H1 (cell line): Measurements from ENCODE around the gene LRRC37A. TPM values are rescaled to one million over a fixed set of nuclear protein-coding genes. Genes with fewer than 3 reads are reported as not detected.

Source experiments
- ASH2L ChIP-seq: fragments of 200-600, 300-600 bp; sonication (generic); IDR thresholded peaks from one replicate; pipeline ENCODE4 v1.7.1; 2017; ENCODE audit warnings: low read length
- EGR1 ChIP-seq: IDR thresholded peaks from 2 replicates; pipeline ENCODE4 v1.6.1; 2011; ENCODE audit warnings: low read depth, low read length, borderline replicate concordance
- FOSL1 ChIP-seq: IDR thresholded peaks from 2 replicates; pipeline ENCODE4 v1.6.1; 2011; ENCODE audit warnings: mild to moderate bottlenecking, low read depth, low read length, moderate library complexity; ENCODE audit not compliant: insufficient read depth
- GABPA ChIP-seq: IDR thresholded peaks from 2 replicates; pipeline ENCODE4 v1.6.1; 2011; ENCODE audit warnings: mild to moderate bottlenecking, low read length, moderate library complexity, borderline replicate concordance; ENCODE audit not compliant: insufficient read depth
- KDM4A ChIP-seq: IDR thresholded peaks from one replicate; pipeline ENCODE4 v1.7.1; 2012; ENCODE audit warnings: low read depth, mild to moderate bottlenecking, moderate library complexity, low read length, inconsistent platforms; ENCODE audit not compliant: severe bottlenecking
- KDM5A ChIP-seq: fragments of 200-600 bp; IDR thresholded peaks from 2 replicates; pipeline ENCODE4 v1.7.1; 2012; ENCODE audit warnings: mild to moderate bottlenecking, low read length, inconsistent platforms, mixed read lengths
- NRF1 ChIP-seq: IDR thresholded peaks from 2 replicates; pipeline ENCODE4 v1.6.1; 2011; ENCODE audit warnings: mild to moderate bottlenecking, low read depth, low read length, improper control_type of control experiment
- POU5F1 ChIP-seq: IDR thresholded peaks from 2 replicates; pipeline ENCODE4 v1.6.1; 2011; ENCODE audit warnings: low read depth, mild to moderate bottlenecking, low read length, moderate library complexity
- RNF2 ChIP-seq: fragments of 200-900, 300-1000 bp; sonication (generic); IDR thresholded peaks from 2 replicates; pipeline ENCODE4 v1.7.1; 2016; ENCODE audit warnings: borderline replicate concordance, low read depth, mild to moderate bottlenecking, antibody characterized with exemption, low read length; ENCODE audit not compliant: poor library complexity, severe bottlenecking; ENCODE audit errors: missing control alignments
- RXRA ChIP-seq: IDR thresholded peaks from 2 replicates; pipeline ENCODE4 v1.6.1; 2011; ENCODE audit warnings: low read depth, mild to moderate bottlenecking, low read length, moderate library complexity; ENCODE audit not compliant: insufficient read depth
- SAP30 ChIP-seq: fragments of 300-600 bp; sonication (generic); IDR thresholded peaks from 2 replicates; pipeline ENCODE4 v1.7.1; 2012; ENCODE audit warnings: low read length, moderate library complexity, mild to moderate bottlenecking, inconsistent platforms; ENCODE audit not compliant: insufficient read depth, insufficient replicate concordance
- SIRT6 ChIP-seq: IDR thresholded peaks from one replicate; pipeline ENCODE4 v1.7.1; 2012; ENCODE audit warnings: low read length, inconsistent platforms
- SIX5 ChIP-seq: IDR thresholded peaks from 2 replicates; pipeline ENCODE4 v1.6.1; 2011; ENCODE audit warnings: mild to moderate bottlenecking, low read depth, low read length
- SRF ChIP-seq: IDR thresholded peaks from 2 replicates; pipeline ENCODE4 v1.6.1; 2011; ENCODE audit warnings: mild to moderate bottlenecking, low read depth, low read length, moderate library complexity
- SUZ12 ChIP-seq: fragments of 200-600 bp; sonication (generic); IDR thresholded peaks from 2 replicates; pipeline ENCODE4 v1.6.1; 2012; ENCODE audit warnings: mild to moderate bottlenecking, inconsistent platforms, low read length, moderate library complexity, mixed read lengths
- TAF1 ChIP-seq: IDR thresholded peaks from 2 replicates; pipeline ENCODE4 v1.6.1; 2011; ENCODE audit warnings: mild to moderate bottlenecking, low read depth, low read length
- TCF12 ChIP-seq: IDR thresholded peaks from 2 replicates; pipeline ENCODE4 v1.6.1; 2011; ENCODE audit warnings: low read depth, mild to moderate bottlenecking, low read length
- TEAD4 ChIP-seq: IDR thresholded peaks from 2 replicates; pipeline ENCODE4 v1.6.1; 2012; ENCODE audit warnings: low read depth, low read length, inconsistent platforms, mixed read lengths
- polyA plus RNA-seq, 7 experiments: library from polyadenylated mRNA; depleted of rRNA in 3 of 7; stranded (reverse) in 5 of 7; unstranded in 2 of 7; fragments of >200 nt in 5 of 7; fragments of 200-250 nt in 2 of 7; gene quantifications; 1 replicate in 5 of 7; 2 replicates in 1 of 7; 4 replicates in 1 of 7; pipeline versions ENCODE4 v1.2.1 to v1.2.3, GENCODE V29; 2011 to 2013; ENCODE audit warnings: missing spikeins in 2 of 7, mixed read lengths in 2 of 7
- total RNA-seq: library from RNA; stranded (reverse); fragmentation: NEBNext Ultra II Directional; extraction: Animal tissue kit (Norgen Biotek cat#: 25700); gene quantifications from 2 replicates; pipeline ENCODE4 v1.2.1, GENCODE V29; 2021
- TF ChIP-seq, protein P1 (sequence below): IDR thresholded peaks from 2 replicates; pipeline ENCODE4 v1.6.1; 2011; ENCODE audit warnings: low read length, improper control_type of control experiment
- TF ChIP-seq, protein P2 (sequence below): IDR thresholded peaks from 2 replicates; pipeline ENCODE4 v1.6.1; 2012; ENCODE audit warnings: low read length, inconsistent platforms

Gene LRRC37A
- total and polyA plus RNA-seq, 2 of the 8 experiments (the other 6 are each of a cell fraction or from before 2014, with no cell fraction given), result 1.4 to 2.9 TPM

DNA sequence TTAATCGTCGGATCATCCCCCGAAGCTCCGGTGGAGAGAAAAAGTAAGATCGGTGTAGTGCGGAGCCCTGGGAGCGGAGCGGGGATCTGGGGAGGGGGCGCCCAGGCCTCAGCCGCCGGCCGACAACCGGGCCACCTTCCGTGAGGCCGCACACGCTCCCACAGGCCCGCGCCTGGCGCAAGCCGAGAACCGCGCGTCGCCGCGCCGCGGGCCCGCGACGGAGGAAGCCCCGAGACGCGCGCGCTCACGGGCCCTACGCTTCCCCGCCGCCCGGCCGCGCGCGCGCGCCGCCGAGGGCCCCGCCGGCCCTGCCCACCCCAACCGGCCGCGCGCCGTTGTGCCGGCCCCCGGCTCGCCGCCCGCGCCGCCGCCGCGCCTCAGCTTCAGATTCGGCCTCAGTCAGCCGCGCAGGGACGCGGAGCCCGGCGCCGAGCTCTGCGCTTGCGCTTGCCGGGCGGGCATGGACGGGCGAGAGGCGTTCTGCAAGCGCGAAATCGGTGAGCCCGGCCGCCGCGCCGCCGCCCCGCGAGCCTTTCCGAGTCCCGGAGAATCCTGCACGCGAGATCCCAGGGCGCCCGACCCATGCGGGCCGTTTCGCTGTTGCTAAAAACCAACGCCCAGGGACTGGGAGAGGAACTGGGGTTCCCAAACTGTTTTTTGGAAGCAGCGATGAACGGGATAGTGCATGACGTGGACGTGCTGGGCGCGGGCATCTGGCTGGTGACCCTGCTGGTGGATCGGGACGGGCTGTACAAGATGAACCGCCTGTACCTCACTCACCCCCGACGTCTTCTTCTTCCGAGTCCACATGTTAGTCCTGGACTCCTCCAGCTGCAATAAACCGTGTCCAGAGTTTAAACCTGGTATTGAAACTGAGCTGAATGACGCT lies 28.0 kb upstream of the LRRC37A start (continued):
- TF ChIP-seq TAF1, result peak; percentile 79
- TF ChIP-seq EGR1, result peak; percentile 30; the same call in 1 of the 2 replicates
- TF ChIP-seq NRF1, result peak; percentile 62
- TF ChIP-seq RXRA, result no peak
- TF ChIP-seq TCF12, result no peak
- peak; percentile 76; the same call in 1 of the 2 replicates for TF ChIP-seq SUZ12
- TF ChIP-seq, protein P1, sequence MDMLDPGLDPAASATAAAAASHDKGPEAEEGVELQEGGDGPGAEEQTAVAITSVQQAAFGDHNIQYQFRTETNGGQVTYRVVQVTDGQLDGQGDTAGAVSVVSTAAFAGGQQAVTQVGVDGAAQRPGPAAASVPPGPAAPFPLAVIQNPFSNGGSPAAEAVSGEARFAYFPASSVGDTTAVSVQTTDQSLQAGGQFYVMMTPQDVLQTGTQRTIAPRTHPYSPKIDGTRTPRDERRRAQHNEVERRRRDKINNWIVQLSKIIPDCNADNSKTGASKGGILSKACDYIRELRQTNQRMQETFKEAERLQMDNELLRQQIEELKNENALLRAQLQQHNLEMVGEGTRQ, result 0 out of 2 replicates have a peak, but pooled peaks have one; percentile 7
- peak; percentile 85 for TF ChIP-seq ASH2L
- no peak; the same call in 1 of the 2 replicates for TF ChIP-seq GABPA
- no peak for TF ChIP-seq TEAD4
- no peak for TF ChIP-seq RNF2
- TF ChIP-seq, protein P2, sequence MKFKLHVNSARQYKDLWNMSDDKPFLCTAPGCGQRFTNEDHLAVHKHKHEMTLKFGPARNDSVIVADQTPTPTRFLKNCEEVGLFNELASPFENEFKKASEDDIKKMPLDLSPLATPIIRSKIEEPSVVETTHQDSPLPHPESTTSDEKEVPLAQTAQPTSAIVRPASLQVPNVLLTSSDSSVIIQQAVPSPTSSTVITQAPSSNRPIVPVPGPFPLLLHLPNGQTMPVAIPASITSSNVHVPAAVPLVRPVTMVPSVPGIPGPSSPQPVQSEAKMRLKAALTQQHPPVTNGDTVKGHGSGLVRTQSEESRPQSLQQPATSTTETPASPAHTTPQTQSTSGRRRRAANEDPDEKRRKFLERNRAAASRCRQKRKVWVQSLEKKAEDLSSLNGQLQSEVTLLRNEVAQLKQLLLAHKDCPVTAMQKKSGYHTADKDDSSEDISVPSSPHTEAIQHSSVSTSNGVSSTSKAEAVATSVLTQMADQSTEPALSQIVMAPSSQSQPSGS, result no peak
- no peak for TF ChIP-seq SIX5
- TF ChIP-seq FOSL1, result no peak
- no peak for TF ChIP-seq SAP30
- no peak for TF ChIP-seq SRF
- no peak for TF ChIP-seq POU5F1
- TF ChIP-seq KDM5A, result no peak
- TF ChIP-seq SIRT6, result no peak
- TF ChIP-seq KDM4A, result peak; percentile 97
